Prostate gland (tissue), 2 donors: ENCODE measurements around the gene MASP1. TPM values are rescaled to one million over a fixed set of nuclear protein-coding genes. Genes with fewer than 3 reads are reported as not detected.

Experiments used
- DNase-seq: peaks from one replicate; pipeline ENCODE4 v3.0.0-alpha.2; 2019; ENCODE audit warnings: low spot score
- H3K27ac ChIP-seq, 2 donors: fragments of 200-600 bp; sonication (generic); 2 replicates each; pipeline ENCODE4 v1.5.1; 2017 to 2019
- H3K27me3 ChIP-seq: fragments of 200-600 bp; sonication (generic); replicated peaks from 2 replicates; pipeline ENCODE4 v1.5.1; 2019; ENCODE audit not compliant: insufficient read depth
- H3K36me3 ChIP-seq, 2 donors: fragments of 200-600 bp; sonication (generic); 1 replicate in 1 of 2; 2 replicates in 1 of 2; pipeline versions ENCODE4 v1.5.1 to v1.8.1; 2017 to 2019
- H3K4me1 ChIP-seq: fragments of 200-600 bp; sonication (generic); replicated peaks from 2 replicates; pipeline ENCODE4 v1.5.1; 2019
- H3K4me3 ChIP-seq, 2 donors: fragments of 200-600 bp; sonication (generic); 2 replicates each; pipeline ENCODE4 v1.5.1; 2017 to 2019
- H3K9me3 ChIP-seq: fragments of 200-600 bp; sonication (generic); 2 replicates; pipeline ENCODE4 v1.5.1; 2017
- CTCF ChIP-seq, 4 experiments: fragments of 200-600 bp in 2 of 4; fragments of 450-650 bp in 2 of 4; sonication (generic) in 2 of 4; IDR thresholded peaks; 1 replicate in 3 of 4; 2 replicates in 1 of 4; pipeline ENCODE4 v1.5.1; 2016 to 2019; ENCODE audit warnings: antibody characterized with exemption in 4 of 4, mild to moderate bottlenecking in 2 of 4, moderate library complexity in 2 of 4
- POLR2A ChIP-seq: fragments of 450-650 bp; IDR thresholded peaks from one replicate; pipeline ENCODE4 v1.6.1; 2016; ENCODE audit warnings: antibody characterized with exemption, mild to moderate bottlenecking
- POLR2AphosphoS5 ChIP-seq: sonication (generic); formaldehyde crosslinking; IDR thresholded peaks from one replicate; pipeline ENCODE4 v1.6.1; 2017; ENCODE audit warnings: antibody characterized with exemption
- WGBS: methylation state at CpG from one replicate; pipeline ENCODE4 v1.1.5; 2018; 5-methylcytosine and 5-hydroxymethylcytosine counted together
- intact Hi-C: fragments of 100-400 bp; cut with DNase I; formaldehyde crosslinking; loops from one replicate; pipeline ENCODE4 v1.14.2; 2022
- total RNA-seq, 2 donors: library from RNA; depleted of rRNA; stranded (reverse); fragments of >200 nt; gene quantifications; one replicate each; pipeline ENCODE4 v1.1.0, GENCODE V29; 2016

MASP1 gene
- total RNA-seq, 2 donors from 2014 or later, result 22.1 to 27.3 TPM

- intact Hi-C loops, result no loop called here
- no peak for DNase-seq
- no peaks in the 10 kb centered on the region for H3K9me3 ChIP-seq
- no peaks in the 10 kb centered on the region for H3K27me3 ChIP-seq
- H3K4me3 ChIP-seq, result no peak overlapping the region
- no peaks in the 10 kb centered on the region for H3K4me1 ChIP-seq
- TF ChIP-seq POLR2A (no peak), POLR2AphosphoS5 (no peak), CTCF (IDR thresholded peaks at IDR 0.05) (no peak)
- H3K36me3 ChIP-seq, result no peaks in the 10 kb centered on the region
- H3K27ac ChIP-seq, result no peak overlapping the region
- 85% methylated on average over 1 of the region's 1 CpG for WGBS
Measured at GRCh38 chr3:187238239-187238638, 53.3 kb downstream of the MASP1 start.

- H3K4me1 ChIP-seq, result no peaks in the 10 kb centered on the region
- intact Hi-C loops, result no loop called here
- no peaks in the 10 kb centered on the region for H3K36me3 ChIP-seq
- no peaks in the 10 kb centered on the region for H3K9me3 ChIP-seq
- H3K27me3 ChIP-seq, result no peaks in the 10 kb centered on the region
- TF ChIP-seq CTCF (IDR thresholded peaks at IDR 0.05) (no peak), POLR2AphosphoS5 (no peak), POLR2A (no peak)
- no peak for DNase-seq
- no peak overlapping the region for H3K4me3 ChIP-seq
- H3K27ac ChIP-seq, result no peak overlapping the region
Measured at GRCh38 chr3:187237741-187238140, 53.8 kb downstream of the MASP1 start.

- Histone ChIP-seq H3K4me1 (no peaks in the 10 kb centered on the region), H3K4me3 (no peak overlapping the region), H3K9me3 (no peaks in the 10 kb centered on the region), H3K27me3 (no peaks in the 10 kb centered on the region), H3K36me3 (no peaks in the 10 kb centered on the region), H3K27ac (no peak overlapping the region)
- DNase-seq, result no peak
- no peak for TF ChIP-seq POLR2AphosphoS5
- no peak for TF ChIP-seq POLR2A
- no peak for TF ChIP-seq CTCF (IDR thresholded peaks at IDR 0.05)
- 90% methylated on average over 1 of the region's 1 CpG for WGBS
- intact Hi-C loops, result no loop called here
Measured at GRCh38 chr3:187236962-187237361, 54.6 kb downstream of the MASP1 start.

GRCh38 chr3:187230011-187230410 is 61.5 kb downstream of the MASP1 start:
- no peak overlapping the region for H3K27ac ChIP-seq
- WGBS, result 90% methylated on average over 1 of the region's 1 CpG
- H3K36me3 ChIP-seq, result no peaks in the 10 kb centered on the region
- intact Hi-C loops, result no loop called here
- H3K4me1 ChIP-seq, result no peaks in the 10 kb centered on the region
- H3K4me3 ChIP-seq, result no peak overlapping the region
- H3K9me3 ChIP-seq, result no peaks in the 10 kb centered on the region
- H3K27me3 ChIP-seq, result no peaks in the 10 kb centered on the region
- TF ChIP-seq POLR2AphosphoS5, result no peak
- TF ChIP-seq CTCF (IDR thresholded peaks at IDR 0.05), result no peak
- TF ChIP-seq POLR2A, result no peak
- no peak for DNase-seq

- Histone ChIP-seq H3K4me1 (no peaks in the 10 kb centered on the region), H3K27me3 (no peaks in the 10 kb centered on the region), H3K4me3 (no peak overlapping the region), H3K9me3 (no peaks in the 10 kb centered on the region), H3K36me3 (no peaks in the 10 kb centered on the region), H3K27ac (no peak overlapping the region)
- no peak for DNase-seq
- no peak for TF ChIP-seq CTCF (IDR thresholded peaks at IDR 0.05)
- 85% methylated on average over 2 of the region's 2 CpGs for WGBS
- intact Hi-C loops, result no loop called here
Measured at GRCh38 chr3:187228740-187229139, 62.8 kb downstream of the MASP1 start.
